GM12878 (cell line): ENCODE results near the gene SELE. TPM values are rescaled to one million over a fixed set of nuclear protein-coding genes. Genes with fewer than 3 reads are reported as not detected.

Source experiments
- ATAC-seq: fragments of 200-7000 bp; cut with Tn5 transposase; 3 replicates; pipeline ENCODE4 v1.9.1; 2020; ENCODE audit warnings: mild to moderate bottlenecking, moderate library complexity
- BruUV-seq: library from RNA; stranded (reverse); fragments of 400-500 nt; replicated peaks from 2 replicates; lab custom pipeline; 2021; lab: Mats Ljungman, UMichigan
- CTCF ChIA-PET: fragments of 300-600 bp; sonication (Branson Sonifier 250); formaldehyde crosslinking; extraction: SDS; loops from one replicate; lab custom pipeline; 2021; ENCODE audit warnings: inconsistent platforms; lab: Yijun Ruan, JAX
- POLR2A ChIA-PET: fragments of 350-600 bp; formaldehyde crosslinking; extraction: SDS; loops from one replicate; lab custom pipeline; 2021; ENCODE audit warnings: inconsistent platforms; lab: Charles Lee
- RAD21 ChIA-PET: fragments of 300-600 bp; sonication (Branson Sonifier 250); formaldehyde crosslinking; loops from one replicate; lab custom pipeline; 2023; ENCODE audit warnings: antibody characterized with exemption; ENCODE audit not compliant: unreplicated experiment; lab: Charles Lee
- SMC1A ChIA-PET: fragments of 300-600 bp; sonication (Branson Sonifier 250); formaldehyde crosslinking; loops from one replicate; lab custom pipeline; 2023; ENCODE audit not compliant: unreplicated experiment, uncharacterized antibody; lab: Charles Lee
- DNase-seq: peaks from one replicate; pipeline ENCODE4 v3.0.0-alpha.2; 2011; ENCODE audit warnings: low read depth, low spot score
- FAIRE-seq: peaks from 3 replicates; lab custom pipeline; 2011; peaks lifted over from hg19 to GRCh38; lab: Jason Lieb, UNC
- H2AFZ ChIP-seq: 2 replicates; pipeline ENCODE4 v1.6.0; 2011; ENCODE audit warnings: low read depth, low read length, control low read depth; ENCODE audit not compliant: control insufficient read depth
- H3K27ac ChIP-seq: 2 replicates; pipeline ENCODE4 v1.5.1; 2011; ENCODE audit warnings: control low read depth; ENCODE audit not compliant: control insufficient read depth, insufficient read depth
- H3K27me3 ChIP-seq, 2 experiments: replicated peaks in 1 of 2; 2 replicates each; pipeline versions ENCODE4 v1.6.0 to v1.6.1; 2011; ENCODE audit warnings: low read length in 1 of 2; ENCODE audit not compliant: control insufficient read depth in 2 of 2, insufficient read depth in 2 of 2
- H3K36me3 ChIP-seq, 2 experiments: 2 replicates each; pipeline ENCODE4 v1.5.1; 2011; ENCODE audit warnings: low read length in 1 of 2; ENCODE audit not compliant: control insufficient read depth in 2 of 2, insufficient read depth in 2 of 2
- H3K4me1 ChIP-seq: 2 replicates; pipeline ENCODE4 v1.6.1; 2011; ENCODE audit warnings: mild to moderate bottlenecking, low read length, moderate library complexity, mixed read lengths; ENCODE audit not compliant: control insufficient read depth, insufficient read depth
- H3K4me2 ChIP-seq: 2 replicates; pipeline ENCODE4 v1.6.0; 2011; ENCODE audit warnings: control low read depth; ENCODE audit not compliant: control insufficient read depth, insufficient read depth
- H3K4me3 ChIP-seq: fragments of 200-600 bp; sonication (generic); 2 replicates; pipeline ENCODE4 v1.5.1; 2016
- H3K79me2 ChIP-seq: 2 replicates; pipeline ENCODE4 v1.6.0; 2011; ENCODE audit warnings: low read length; ENCODE audit not compliant: control insufficient read depth, insufficient read depth
- H3K9ac ChIP-seq: 2 replicates; pipeline ENCODE4 v1.8.0; 2011; ENCODE audit warnings: low read length, control low read depth, mixed read lengths; ENCODE audit not compliant: control insufficient read depth, insufficient read depth
- H3K9me3 ChIP-seq: replicated peaks from 3 replicates; pipeline ENCODE4 v1.5.1; 2011; ENCODE audit warnings: mild to moderate bottlenecking, low read length; ENCODE audit not compliant: control insufficient read depth, insufficient read depth
- H4K20me1 ChIP-seq: 2 replicates; pipeline ENCODE4 v1.6.0; 2011; ENCODE audit not compliant: control insufficient read depth, insufficient read depth
- ATF7 ChIP-seq: fragments of 450-650 bp; IDR thresholded peaks from 2 replicates; pipeline ENCODE4 v1.6.1; 2016; ENCODE audit warnings: low read depth, mild to moderate bottlenecking
- CBFB ChIP-seq: IDR thresholded peaks from 2 replicates; pipeline ENCODE4 v1.6.1; 2016; ENCODE audit warnings: antibody characterized with exemption, low read depth
- CHD1 ChIP-seq: IDR thresholded peaks from 2 replicates; pipeline ENCODE4 v1.6.1; 2012; ENCODE audit warnings: low read depth, low read length, improper control_type of control experiment
- ESRRA ChIP-seq: IDR thresholded peaks from 2 replicates; pipeline ENCODE4 v1.6.1; 2012; ENCODE audit warnings: mild to moderate bottlenecking, low read length, improper control_type of control experiment
- IRF4 ChIP-seq: IDR thresholded peaks from 2 replicates; pipeline ENCODE4 v1.6.1; 2011; ENCODE audit warnings: low read depth, low read length
- KLF5 ChIP-seq: fragments of 450-650 bp; IDR thresholded peaks from 2 replicates; pipeline ENCODE4 v1.6.1; 2014; ENCODE audit warnings: mild to moderate bottlenecking; ENCODE audit not compliant: partially characterized antibody
- NR2F1 ChIP-seq: fragments of 450-650 bp; conservative IDR thresholded peaks from 2 replicates; pipeline ENCODE4 v1.6.1; 2017; ENCODE audit warnings: mild to moderate bottlenecking
- POLR2AphosphoS5 ChIP-seq: IDR thresholded peaks from 2 replicates; pipeline ENCODE4 v1.6.1; 2011; ENCODE audit warnings: mild to moderate bottlenecking, low read length, inconsistent platforms
- RB1 ChIP-seq: fragments of 450-650 bp; formaldehyde crosslinking; IDR thresholded peaks from 2 replicates; pipeline ENCODE4 v1.6.1; 2017; ENCODE audit warnings: mild to moderate bottlenecking, borderline replicate concordance
- RFX5 ChIP-seq: IDR thresholded peaks from 2 replicates; pipeline ENCODE4 v1.6.1; 2011; ENCODE audit warnings: low read depth, low read length, improper control_type of control experiment
- RUNX3 ChIP-seq: IDR thresholded peaks from 2 replicates; pipeline ENCODE4 v1.6.1; 2012; ENCODE audit warnings: low read length, inconsistent platforms
- TCF12 ChIP-seq: IDR thresholded peaks from 2 replicates; pipeline ENCODE4 v1.6.1; 2011; ENCODE audit warnings: low read depth, mild to moderate bottlenecking, low read length
- TCF3 ChIP-seq: IDR thresholded peaks from 2 replicates; pipeline ENCODE4 v1.6.1; 2012; ENCODE audit warnings: low read depth, mild to moderate bottlenecking, low read length, borderline replicate concordance; ENCODE audit not compliant: insufficient read depth
- ZNF24 ChIP-seq: fragments of 450-650 bp; IDR thresholded peaks from 2 replicates; pipeline ENCODE4 v1.6.1; 2017; ENCODE audit warnings: antibody characterized with exemption, mild to moderate bottlenecking
- ZNF384 ChIP-seq: IDR thresholded peaks from 2 replicates; pipeline ENCODE4 v1.6.1; 2012; ENCODE audit warnings: low read depth, mild to moderate bottlenecking, low read length, improper control_type of control experiment, borderline replicate concordance
- ZZZ3 ChIP-seq: IDR thresholded peaks from 2 replicates; pipeline ENCODE4 v1.6.1; 2011; ENCODE audit warnings: low read depth; ENCODE audit not compliant: control insufficient read depth, insufficient read length
- WGBS: methylation state at CpG from one replicate; pipeline ENCODE4 v1.1.6; 2016; ENCODE audit warnings: low lambda C conversion rate; ENCODE audit not compliant: insufficient replicate concordance, insufficient coverage; ENCODE audit errors: missing lambda C conversion rate; 5-methylcytosine and 5-hydroxymethylcytosine counted together
- in situ Hi-C: fragments of 300-500 bp; cut with MboI; formaldehyde crosslinking; loops from 9 replicates; pipeline ENCODE4 v1.14.3; 2018; ENCODE audit warnings: mixed read lengths
- intact Hi-C: fragments of 100-400 bp; cut with micrococcal nuclease; formaldehyde crosslinking; loops from one replicate; pipeline ENCODE4 v1.14.2; 2022; ENCODE audit not compliant: unreplicated experiment
- polyA plus RNA-seq, 11 experiments: library from polyadenylated mRNA; depleted of rRNA in 4 of 11; unstranded in 6 of 11; stranded (reverse) in 5 of 11; fragments of >200 nt; fragmentation: Nextera tagmentation in 4 of 11; fragmentation: Illumina TruSeq in 1 of 11; extraction: Ambion mirVana in 4 of 11; extraction: Trizol in 1 of 11; gene quantifications; 1 replicate in 1 of 11; 2 replicates in 10 of 11; pipeline versions ENCODE4 v1.2.1 to v1.2.3, GENCODE V29; 2011 to 2016; ENCODE audit warnings: inconsistent platforms in 2 of 11, missing spikeins in 2 of 11, low read depth in 1 of 11
- total RNA-seq, 4 experiments: library from RNA; depleted of rRNA in 3 of 4; stranded (reverse); fragments of >200 nt in 3 of 4; fragmentation: Illumina TruSeq in 1 of 4; extraction: Trizol in 1 of 4; gene quantifications; 2 replicates each; pipeline versions ENCODE4 v1.2.1 to v1.2.3, GENCODE V29; 2013 to 2021
- TF ChIP-seq, protein P1 (sequence below): IDR thresholded peaks from 2 replicates; pipeline ENCODE4 v1.6.1; 2012; ENCODE audit warnings: low read depth, low read length, improper control_type of control experiment
- TF ChIP-seq, protein P2 (sequence below): fragments of 450-650 bp; IDR thresholded peaks from 2 replicates; pipeline ENCODE4 v1.6.1; 2014; ENCODE audit warnings: mild to moderate bottlenecking
- TF ChIP-seq, protein P3 (sequence below): fragments of 450-650 bp; conservative IDR thresholded peaks from 2 replicates; pipeline ENCODE4 v1.6.1; 2017; ENCODE audit warnings: mild to moderate bottlenecking, moderate library complexity

The SELE gene
- total and polyA plus RNA-seq, 10 of the 15 experiments (the other 5 are each of a cell fraction or from before 2014, with no cell fraction given), result not detected

DNA sequence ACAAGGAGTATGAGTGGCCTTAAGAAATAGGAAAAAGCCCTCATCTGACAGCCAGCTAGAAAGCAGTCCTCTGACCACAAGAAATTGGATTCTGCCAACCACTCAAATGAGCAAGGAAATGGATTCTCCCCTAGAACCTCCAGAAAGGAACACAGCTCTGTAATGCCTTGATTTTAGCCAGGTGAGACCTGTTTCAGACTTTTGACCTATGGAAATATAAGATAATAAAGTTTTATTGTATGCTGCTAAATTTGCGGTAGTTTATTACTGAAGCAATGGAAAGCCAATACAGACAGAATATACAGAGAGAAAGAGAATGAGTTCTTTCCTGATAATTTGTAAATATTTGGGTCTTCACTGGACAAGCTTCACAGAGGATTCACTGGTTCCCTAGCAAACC, 28.8 kb upstream of the SELE start:
- intact Hi-C loops (no loop called here), in situ Hi-C loops (no loop called here)
- Histone ChIP-seq H3K79me2 (no peaks in the 10 kb centered on the region), H3K27ac (no peak overlapping the region), H3K27me3 (no peaks in the 10 kb centered on the region; a peak in 1 of 4 replicates), H2AFZ (no peak overlapping the region), H4K20me1 (no peaks in the 10 kb centered on the region), H3K4me3 (no peak overlapping the region), H3K9me3 (peaks cover 2% of the 10 kb centered on the region; the same call in 1 of the 3 replicates), H3K36me3 (no peaks in the 10 kb centered on the region), H3K4me1 (no peaks in the 10 kb centered on the region), H3K4me2 (no peak overlapping the region), H3K9ac (no peak overlapping the region)
- BruUV-seq, result no TSS peak
- POLR2A ChIA-PET, result no interaction called here
- ATAC-seq (no peak), DNase-seq (no peak), FAIRE-seq (no peak)
- SMC1A ChIA-PET, result no interaction called here
- TF ChIP-seq ZZZ3 (no peak), RUNX3 (no peak), TCF3 (no peak), TCF12 (no peak), IRF4 (no peak), CBFB (no peak), POLR2AphosphoS5 (no peak), ATF7 (no peak), ZNF384 (no peak), NR2F1 (no peak), RB1 (no peak), RFX5 (no peak), CHD1 (no peak), ZNF24 (no peak), ESRRA (no peak), KLF5 (no peak)
- TF ChIP-seq, protein P1, sequence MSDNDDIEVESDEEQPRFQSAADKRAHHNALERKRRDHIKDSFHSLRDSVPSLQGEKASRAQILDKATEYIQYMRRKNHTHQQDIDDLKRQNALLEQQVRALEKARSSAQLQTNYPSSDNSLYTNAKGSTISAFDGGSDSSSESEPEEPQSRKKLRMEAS, result no peak
- TF ChIP-seq, protein P2, sequence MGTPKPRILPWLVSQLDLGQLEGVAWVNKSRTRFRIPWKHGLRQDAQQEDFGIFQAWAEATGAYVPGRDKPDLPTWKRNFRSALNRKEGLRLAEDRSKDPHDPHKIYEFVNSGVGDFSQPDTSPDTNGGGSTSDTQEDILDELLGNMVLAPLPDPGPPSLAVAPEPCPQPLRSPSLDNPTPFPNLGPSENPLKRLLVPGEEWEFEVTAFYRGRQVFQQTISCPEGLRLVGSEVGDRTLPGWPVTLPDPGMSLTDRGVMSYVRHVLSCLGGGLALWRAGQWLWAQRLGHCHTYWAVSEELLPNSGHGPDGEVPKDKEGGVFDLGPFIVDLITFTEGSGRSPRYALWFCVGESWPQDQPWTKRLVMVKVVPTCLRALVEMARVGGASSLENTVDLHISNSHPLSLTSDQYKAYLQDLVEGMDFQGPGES, result no peak
- TF ChIP-seq, protein P3, sequence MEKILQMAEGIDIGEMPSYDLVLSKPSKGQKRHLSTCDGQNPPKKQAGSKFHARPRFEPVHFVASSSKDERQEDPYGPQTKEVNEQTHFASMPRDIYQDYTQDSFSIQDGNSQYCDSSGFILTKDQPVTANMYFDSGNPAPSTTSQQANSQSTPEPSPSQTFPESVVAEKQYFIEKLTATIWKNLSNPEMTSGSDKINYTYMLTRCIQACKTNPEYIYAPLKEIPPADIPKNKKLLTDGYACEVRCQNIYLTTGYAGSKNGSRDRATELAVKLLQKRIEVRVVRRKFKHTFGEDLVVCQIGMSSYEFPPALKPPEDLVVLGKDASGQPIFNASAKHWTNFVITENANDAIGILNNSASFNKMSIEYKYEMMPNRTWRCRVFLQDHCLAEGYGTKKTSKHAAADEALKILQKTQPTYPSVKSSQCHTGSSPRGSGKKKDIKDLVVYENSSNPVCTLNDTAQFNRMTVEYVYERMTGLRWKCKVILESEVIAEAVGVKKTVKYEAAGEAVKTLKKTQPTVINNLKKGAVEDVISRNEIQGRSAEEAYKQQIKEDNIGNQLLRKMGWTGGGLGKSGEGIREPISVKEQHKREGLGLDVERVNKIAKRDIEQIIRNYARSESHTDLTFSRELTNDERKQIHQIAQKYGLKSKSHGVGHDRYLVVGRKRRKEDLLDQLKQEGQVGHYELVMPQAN, result no peak
- CTCF ChIA-PET, result no interaction called here
- RAD21 ChIA-PET, result no interaction called here
- 92% methylated on average over 1 of the region's 1 CpG for WGBS
